ENCODE data around the gene RAB30. TPM values are rescaled to one million over a fixed set of nuclear protein-coding genes. Genes with fewer than 3 reads are reported as not detected.

The RAB30 gene
- total RNA-seq, 1 donor from 2014 or later = 160 TPM

DNA sequence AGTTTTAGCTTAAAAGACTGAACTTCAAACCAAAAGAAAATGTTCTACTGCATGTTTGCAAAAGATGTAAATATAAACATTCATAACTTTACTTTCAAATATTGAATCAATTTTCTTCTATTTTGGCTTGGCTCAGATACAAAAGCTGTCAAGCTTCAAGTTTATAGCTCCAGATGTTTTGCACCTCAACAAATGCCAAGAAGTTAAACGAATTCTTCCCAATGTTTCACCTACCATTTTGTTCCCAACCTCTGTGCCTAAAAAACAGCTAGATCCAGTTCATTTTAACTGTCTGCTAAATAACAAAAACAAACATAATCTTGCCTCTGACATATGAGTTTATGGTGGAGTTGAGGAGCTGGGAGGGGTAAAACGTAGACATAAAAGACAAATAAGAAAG, 76.5 kb downstream of the RAB30 start:
- POLR2A ChIA-PET = interaction anchor here (0.6 to 4.9 kb wide), 17 partner anchors 12 to 291 kb away, joined by 3 to 97 read pairs (median 5); partner anchors contain the start of genes CCDC90B, DDIAS, PCF11 and PRCP
- Mint-ChIP-seq H3K4me1 (peaks cover 86% of the 10 kb centered on the region), H3K9me3 (no peaks in the 10 kb centered on the region), H3K36me3 (ENCODE audit: low read depth) (peaks cover 71% of the 10 kb centered on the region), H3K27ac (peak overlapping the region; percentile 84), H3K27me3 (no peaks in the 10 kb centered on the region), H3K4me3 (peak overlapping the region; percentile 75)
- CTCF ChIA-PET = interaction anchor here (1.0 to 1.6 kb wide), 5 partner anchors 15 to 128 kb away, joined by 3 to 7 read pairs (median 4); partner anchors contain the start of gene RAB30
- intact Hi-C loops (cut with micrococcal nuclease) = loop anchor here (5.0 kb wide), 1 partner anchor 42 kb away; no protein-coding TSS in a partner anchor
- ATAC-seq (ENCODE audit: low read depth) = no peak
- no peak for DNase-seq
- TF ChIP-seq, protein P1, sequence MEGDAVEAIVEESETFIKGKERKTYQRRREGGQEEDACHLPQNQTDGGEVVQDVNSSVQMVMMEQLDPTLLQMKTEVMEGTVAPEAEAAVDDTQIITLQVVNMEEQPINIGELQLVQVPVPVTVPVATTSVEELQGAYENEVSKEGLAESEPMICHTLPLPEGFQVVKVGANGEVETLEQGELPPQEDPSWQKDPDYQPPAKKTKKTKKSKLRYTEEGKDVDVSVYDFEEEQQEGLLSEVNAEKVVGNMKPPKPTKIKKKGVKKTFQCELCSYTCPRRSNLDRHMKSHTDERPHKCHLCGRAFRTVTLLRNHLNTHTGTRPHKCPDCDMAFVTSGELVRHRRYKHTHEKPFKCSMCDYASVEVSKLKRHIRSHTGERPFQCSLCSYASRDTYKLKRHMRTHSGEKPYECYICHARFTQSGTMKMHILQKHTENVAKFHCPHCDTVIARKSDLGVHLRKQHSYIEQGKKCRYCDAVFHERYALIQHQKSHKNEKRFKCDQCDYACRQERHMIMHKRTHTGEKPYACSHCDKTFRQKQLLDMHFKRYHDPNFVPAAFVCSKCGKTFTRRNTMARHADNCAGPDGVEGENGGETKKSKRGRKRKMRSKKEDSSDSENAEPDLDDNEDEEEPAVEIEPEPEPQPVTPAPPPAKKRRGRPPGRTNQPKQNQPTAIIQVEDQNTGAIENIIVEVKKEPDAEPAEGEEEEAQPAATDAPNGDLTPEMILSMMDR (IDR thresholded peaks at IDR 0.05) = no peak

DNA sequence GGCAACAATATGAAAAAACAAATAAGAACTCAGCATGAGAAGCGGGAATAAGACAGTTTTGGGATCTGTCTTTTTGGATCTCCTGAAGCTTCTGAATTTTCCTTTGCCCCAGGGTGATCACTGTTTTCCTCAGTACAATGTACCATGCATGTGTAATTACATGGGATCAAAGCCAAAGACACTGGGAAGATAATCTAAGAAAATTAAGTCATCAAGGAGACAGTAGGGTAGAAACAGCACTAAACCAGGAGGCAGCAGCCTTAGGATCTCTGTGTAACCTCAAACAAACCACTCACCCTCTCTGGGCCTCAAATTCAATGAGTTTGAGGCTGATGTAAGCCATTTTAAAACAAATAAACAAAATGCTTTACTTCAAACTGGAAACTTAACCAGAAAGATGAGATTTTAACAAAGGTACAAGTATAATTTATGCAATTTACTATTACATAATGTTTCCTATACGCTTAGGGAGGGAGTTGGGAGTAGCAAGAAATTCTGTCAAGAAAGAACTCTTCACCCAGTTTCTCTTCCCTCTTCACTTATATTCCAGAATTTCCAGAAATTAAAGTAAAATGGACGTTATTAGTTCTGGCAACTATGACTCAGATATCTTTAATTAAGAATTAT, 77.0 kb downstream of the RAB30 start:
- no peak for ATAC-seq (ENCODE audit: low read depth)
- no peaks in the 10 kb centered on the region for H3K9me3 Mint-ChIP-seq
- CTCF ChIA-PET = interaction anchor here (1.1 to 1.6 kb wide), 5 partner anchors 15 to 255 kb away, joined by 3 to 7 read pairs (median 4); no protein-coding TSS in a partner anchor
- POLR2A ChIA-PET = interaction anchor here (0.6 to 4.9 kb wide), 12 partner anchors 10 to 162 kb away, joined by 3 to 97 read pairs (median 4); partner anchors contain the start of genes PCF11 and RAB30
- DNase-seq = no peak
- no peaks in the 10 kb centered on the region for H3K27me3 Mint-ChIP-seq
- TF ChIP-seq, protein P1 (IDR thresholded peaks at IDR 0.05) = no peak
- H3K36me3 Mint-ChIP-seq (ENCODE audit: low read depth) = peaks cover 74% of the 10 kb centered on the region
- H3K4me3 Mint-ChIP-seq = peak overlapping the region; percentile 66
- peaks cover 85% of the 10 kb centered on the region for H3K4me1 Mint-ChIP-seq
- intact Hi-C loops (cut with micrococcal nuclease) = loop anchor here (5.0 kb wide), 1 partner anchor 43 kb away; no protein-coding TSS in a partner anchor
- peak overlapping the region; percentile 84 for H3K27ac Mint-ChIP-seq

DNA sequence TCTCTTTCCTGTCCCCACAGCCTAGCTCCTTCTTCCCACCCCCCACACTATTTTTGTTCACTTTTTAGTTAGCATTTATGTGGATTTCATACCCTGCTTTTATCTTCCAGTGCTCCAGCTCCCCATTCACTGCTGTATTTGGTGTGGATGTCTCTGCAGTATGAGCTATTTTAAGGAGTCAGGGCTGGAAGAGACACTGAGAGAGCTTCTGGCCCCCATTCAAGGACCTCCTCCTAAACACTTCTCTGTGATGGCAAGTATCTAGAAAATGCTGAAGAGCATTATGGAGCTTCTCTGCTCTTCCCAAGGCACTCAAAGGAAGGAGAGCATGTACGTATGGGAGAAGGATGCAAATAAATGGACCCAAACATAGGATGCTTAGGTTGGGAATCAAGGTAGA, 79.5 kb downstream of the RAB30 start:
- ChIA-PET POLR2A (interaction anchor here (0.7 to 1.7 kb wide), 7 partner anchors 13 to 166 kb away, joined by 3 to 10 read pairs (median 3); partner anchors contain the start of genes DDIAS and RAB30), CTCF (interaction anchor here (0.9 kb wide), 1 partner anchor 40 kb away, joined by 3 read pairs; no protein-coding TSS in a partner anchor)
- TF ChIP-seq, protein P1 (IDR thresholded peaks at IDR 0.05) = no peak
- ATAC-seq (ENCODE audit: low read depth) (no peak), DNase-seq (no peak)
- H3K4me1 Mint-ChIP-seq = peaks cover 67% of the 10 kb centered on the region
- H3K4me3 Mint-ChIP-seq = no peak overlapping the region
- H3K27ac Mint-ChIP-seq = peak overlapping the region; percentile 69
- H3K9me3 Mint-ChIP-seq = no peaks in the 10 kb centered on the region
- H3K36me3 Mint-ChIP-seq (ENCODE audit: low read depth) = peaks cover 89% of the 10 kb centered on the region
- intact Hi-C loops (cut with micrococcal nuclease) = no loop called here
- H3K27me3 Mint-ChIP-seq = no peaks in the 10 kb centered on the region

DNA sequence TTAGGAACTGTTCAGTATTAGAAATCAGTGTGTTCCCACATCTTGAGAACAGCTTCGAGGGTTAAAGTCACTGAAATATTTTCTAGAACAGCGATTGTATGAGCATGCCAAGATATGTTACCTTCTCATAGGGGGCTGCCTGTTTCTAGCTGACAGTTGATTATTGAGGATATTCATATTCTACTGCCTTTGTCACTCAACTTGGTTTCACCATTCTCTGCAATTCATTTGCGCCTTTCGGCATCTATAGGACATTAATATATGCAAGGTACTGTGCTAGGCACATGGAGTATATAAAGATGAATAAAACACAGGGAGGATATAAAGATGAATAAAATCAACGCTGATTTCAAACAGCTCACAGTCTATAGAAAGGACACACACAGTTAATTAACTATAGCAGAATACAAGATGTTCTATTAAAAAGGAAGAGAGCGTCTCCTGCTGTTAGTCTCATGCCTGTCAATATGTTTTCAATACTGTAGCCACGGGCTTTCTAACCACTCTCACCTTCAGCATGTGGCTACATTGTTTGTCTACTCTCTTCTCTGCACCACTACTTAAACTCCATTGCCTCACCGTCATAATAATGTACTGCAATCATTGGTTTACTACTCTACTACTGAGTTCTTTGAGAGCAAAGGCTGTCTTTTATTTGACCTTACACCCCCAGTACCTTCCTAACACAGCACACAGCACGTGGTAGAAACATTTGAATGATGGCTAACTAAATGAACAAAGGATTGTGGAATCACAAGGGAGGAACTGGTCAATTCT, 81.9 kb downstream of the RAB30 start:
- TF ChIP-seq, protein P1 (IDR thresholded peaks at IDR 0.05) = no peak
- Mint-ChIP-seq H3K4me1 (peaks cover 49% of the 10 kb centered on the region), H3K4me3 (no peak overlapping the region), H3K9me3 (no peaks in the 10 kb centered on the region), H3K27ac (peak overlapping the region; percentile 20), H3K27me3 (no peaks in the 10 kb centered on the region), H3K36me3 (ENCODE audit: low read depth) (peaks cover 92% of the 10 kb centered on the region)
- no peak for DNase-seq
- no peak for ATAC-seq (ENCODE audit: low read depth)
- ChIA-PET CTCF (no interaction called here), POLR2A (interaction anchor here (0.6 to 1.2 kb wide), 3 partner anchors 70 to 137 kb away, joined by 3 to 5 read pairs (median 3); partner anchors contain the start of gene RAB30)
- intact Hi-C loops (cut with micrococcal nuclease) = no loop called here

Data from activated B cell treated with CpG ODN at 0.5 μM for 24 hours (primary cell).